ENCODE data around the gene AIF1. TPM values are rescaled to one million over a fixed set of nuclear protein-coding genes. Genes with fewer than 3 reads are reported as not detected.

AIF1 gene
- 2.7 TPM in 1 of 2 replicates, not detected in the other for polyA plus RNA-seq

GRCh38 chr6:31614684-31615578 lies at the start of gene AIF1:
Gene AIF1 (plus strand): TSS chr6:31615234. CDS start chr6:31615330, 96 bp downstream.

GRCh38 chr6:31572041-31572911 lies 42.8 kb upstream of the AIF1 start, which contains the start of gene LTA:
Gene LTA (plus strand): TSS chr6:31572289. CDS start chr6:31572743, 454 bp downstream.

GRCh38 chr6:31575335-31575901 lies 39.6 kb upstream of the AIF1 start, which contains the start of gene TNF:
Gene TNF (plus strand): TSS chr6:31575565. CDS start chr6:31575742, 177 bp downstream.

GRCh38 chr6:31582230-31582643 lies 32.8 kb upstream of the AIF1 start, which contains the start of gene LTB:
Gene LTB (minus strand): TSS chr6:31582424. CDS start chr6:31582417, 7 bp downstream.

GRCh38 chr6:31586008-31586407 lies 29.0 kb upstream of the AIF1 start, which contains the start of gene LST1:
Gene LST1 (plus strand): TSS chr6:31586277. CDS start chr6:31587300, 1,023 bp downstream.

GRCh38 chr6:31620586-31621319 lies 5.7 kb downstream of the AIF1 start, which contains the start of gene PRRC2A:
Gene PRRC2A (plus strand): TSS chr6:31620715. CDS start chr6:31622790, 2,075 bp downstream.

GRCh38 chr6:31655349-31656237 lies 40.6 kb downstream of the AIF1 start, which contains the start of gene APOM:
Gene APOM (plus strand): TSS chr6:31655894. CDS start chr6:31655967, 73 bp downstream.

GRCh38 chr6:31660381-31661261 lies 45.6 kb downstream of the AIF1 start, which contains the start of gene C6orf47:
Gene C6orf47 (minus strand): TSS chr6:31660778. CDS start chr6:31659947, 831 bp downstream.

GRCh38 chr6:31664790-31665500 lies 49.9 kb downstream of the AIF1 start, which contains the start of gene GPANK1:
Gene GPANK1 (minus strand): TSS chr6:31664997. CDS start chr6:31664478, 519 bp downstream.

GRCh38 chr6:31665501-31666336 lies 50.7 kb downstream of the AIF1 start, which contains the start of gene CSNK2B:
Gene CSNK2B (plus strand): TSS chr6:31666080. CDS start chr6:31666832, 752 bp downstream.

Other genes starting within 250 kb of the AIF1 start
- gene MICA, start 211.6 kb upstream of the AIF1 start, polyA plus RNA-seq = 0.32 TPM in 1 of 2 replicates, not detected in the other
- not detected in 2 replicates for gene MICB, start 117.1 kb upstream of the AIF1 start, polyA plus RNA-seq
- gene MCCD1, start 86.3 kb upstream of the AIF1 start, polyA plus RNA-seq = not detected in 2 replicates
- 76.0 and 88.5 TPM in 2 replicates for gene DDX39B, start 73.2 kb upstream of the AIF1 start, polyA plus RNA-seq
- 154 and 211 TPM in 2 replicates for gene ATP6V1G2, start 68.6 kb upstream of the AIF1 start, polyA plus RNA-seq
- 0.62 and 0.75 TPM in 2 replicates for gene NFKBIL1, start 67.6 kb upstream of the AIF1 start, polyA plus RNA-seq
- gene LTA, start 42.9 kb upstream of the AIF1 start, polyA plus RNA-seq = not detected in 2 replicates
- gene TNF, start 39.7 kb upstream of the AIF1 start, polyA plus RNA-seq = not detected in 2 replicates
- not detected in 2 replicates for gene LTB, start 32.8 kb upstream of the AIF1 start, polyA plus RNA-seq
- not detected in 2 replicates for gene LST1, start 29.0 kb upstream of the AIF1 start, polyA plus RNA-seq
- gene NCR3, start 22.2 kb upstream of the AIF1 start, polyA plus RNA-seq = not detected in 2 replicates
- gene PRRC2A, start 5.5 kb downstream of the AIF1 start, polyA plus RNA-seq = 3.7 and 3.8 TPM in 2 replicates
- 16.0 and 30.8 TPM in 2 replicates for gene BAG6, start 37.4 kb downstream of the AIF1 start, polyA plus RNA-seq
- gene APOM, start 40.7 kb downstream of the AIF1 start, polyA plus RNA-seq = 1.8 and 2.4 TPM in 2 replicates
- 0.39 and 1.3 TPM in 2 replicates for gene C6orf47, start 45.5 kb downstream of the AIF1 start, polyA plus RNA-seq
- 3.1 and 4.2 TPM in 2 replicates for gene GPANK1, start 49.8 kb downstream of the AIF1 start, polyA plus RNA-seq
- 299 and 301 TPM in 2 replicates for gene CSNK2B, start 50.8 kb downstream of the AIF1 start, polyA plus RNA-seq
- 0.24 and 1.8 TPM in 2 replicates for gene LY6G5B, start 54.7 kb downstream of the AIF1 start, polyA plus RNA-seq
- 0.29 and 2.4 TPM in 2 replicates for gene LY6G5C, start 65.8 kb downstream of the AIF1 start, polyA plus RNA-seq
- 67.3 and 71.0 TPM in 2 replicates for gene ABHD16A, start 88.1 kb downstream of the AIF1 start, polyA plus RNA-seq
- not detected in 2 replicates for gene LY6G6F, start 91.6 kb downstream of the AIF1 start, polyA plus RNA-seq
- gene LY6G6D, start 100.1 kb downstream of the AIF1 start, polyA plus RNA-seq = not detected in 2 replicates
- gene LY6G6C, start 106.5 kb downstream of the AIF1 start, polyA plus RNA-seq = not detected in 2 replicates
- gene MPIG6B, start 108.1 kb downstream of the AIF1 start, polyA plus RNA-seq = not detected in 2 replicates
- 2.6 and 7.7 TPM in 2 replicates for gene DDAH2, start 114.1 kb downstream of the AIF1 start, polyA plus RNA-seq
- gene CLIC1, start 121.3 kb downstream of the AIF1 start, polyA plus RNA-seq = 1.2 and 1.3 TPM in 2 replicates
- gene MSH5, start 124.8 kb downstream of the AIF1 start, polyA plus RNA-seq = not detected in 2 replicates
- gene SAPCD1, start 147.4 kb downstream of the AIF1 start, polyA plus RNA-seq = not detected in 2 replicates
- 3.1 TPM in 1 of 2 replicates, not detected in the other for gene VWA7, start 162.1 kb downstream of the AIF1 start, polyA plus RNA-seq
- 5.9 and 6.1 TPM in 2 replicates for gene VARS1, start 180.5 kb downstream of the AIF1 start, polyA plus RNA-seq
- gene LSM2, start 191.7 kb downstream of the AIF1 start, polyA plus RNA-seq = 26.3 and 31.0 TPM in 2 replicates
- 0.76 and 1.6 TPM in 2 replicates for gene HSPA1L, start 200.0 kb downstream of the AIF1 start, polyA plus RNA-seq
- 3.4 and 5.1 TPM in 2 replicates for gene HSPA1A, start 200.3 kb downstream of the AIF1 start, polyA plus RNA-seq
- 0.20 and 1.7 TPM in 2 replicates for gene HSPA1B, start 212.5 kb downstream of the AIF1 start, polyA plus RNA-seq
- 15.2 and 16.1 TPM in 2 replicates for gene NEU1, start 247.6 kb downstream of the AIF1 start, polyA plus RNA-seq

Measured in Purkinje cell (primary cell).